GM15510 (cell line): Measurements from ENCODE around the gene WLS.

Experiments
- POLR2A ChIP-seq: IDR thresholded peaks from 3 replicates; pipeline ENCODE4 v1.6.1; 2011; ENCODE audit warnings: borderline replicate concordance; ENCODE audit not compliant: insufficient read length; ENCODE audit errors: extremely low read depth

WLS gene

GRCh38 chr1:68232289-68233148 is at the start of gene WLS:
WLS (minus strand) TSS chr1:68232523; CDS start chr1:68232299, 224 bp downstream.
- no peak for TF ChIP-seq POLR2A

GRCh38 chr1:68280286-68280685 is 48.0 kb upstream of the WLS start:
- TF ChIP-seq POLR2A = no peak

- no peak for TF ChIP-seq POLR2A
These were observed 47.5 kb upstream of the WLS start for GRCh38 chr1:68279846-68280245.

GRCh38 chr1:68278221-68278620 is 45.9 kb upstream of the WLS start:
- no peak for TF ChIP-seq POLR2A

GRCh38 chr1:68276448-68276847 is 44.1 kb upstream of the WLS start:
- no peak for TF ChIP-seq POLR2A

- no peak for TF ChIP-seq POLR2A
These were observed 41.2 kb upstream of the WLS start for GRCh38 chr1:68273530-68273929.

GRCh38 chr1:68271596-68271995 is 39.3 kb upstream of the WLS start:
- TF ChIP-seq POLR2A = no peak

GRCh38 chr1:68270951-68271350 is 38.6 kb upstream of the WLS start:
- no peak for TF ChIP-seq POLR2A

GRCh38 chr1:68269637-68270430 is 37.5 kb upstream of the WLS start:
- TF ChIP-seq POLR2A = no peak

- no peak for TF ChIP-seq POLR2A
These were observed 36.7 kb upstream of the WLS start for GRCh38 chr1:68268896-68269483.

GRCh38 chr1:68255301-68255700 is 23.0 kb upstream of the WLS start:
- TF ChIP-seq POLR2A = no peak

GRCh38 chr1:68254667-68255226 is 22.4 kb upstream of the WLS start:
- TF ChIP-seq POLR2A = no peak

GRCh38 chr1:68237040-68237439 is 4.7 kb upstream of the WLS start:
- no peak for TF ChIP-seq POLR2A

- TF ChIP-seq POLR2A = no peak
These were observed 1.8 kb upstream of the WLS start for GRCh38 chr1:68234094-68234493.

- TF ChIP-seq POLR2A = no peak
These were observed 879 bp upstream of the WLS start for GRCh38 chr1:68233202-68233601.
